ENCODE data around the gene P2RY8. TPM values are rescaled to one million over a fixed set of nuclear protein-coding genes. Genes with fewer than 3 reads are reported as not detected.

The P2RY8 gene, protein sequence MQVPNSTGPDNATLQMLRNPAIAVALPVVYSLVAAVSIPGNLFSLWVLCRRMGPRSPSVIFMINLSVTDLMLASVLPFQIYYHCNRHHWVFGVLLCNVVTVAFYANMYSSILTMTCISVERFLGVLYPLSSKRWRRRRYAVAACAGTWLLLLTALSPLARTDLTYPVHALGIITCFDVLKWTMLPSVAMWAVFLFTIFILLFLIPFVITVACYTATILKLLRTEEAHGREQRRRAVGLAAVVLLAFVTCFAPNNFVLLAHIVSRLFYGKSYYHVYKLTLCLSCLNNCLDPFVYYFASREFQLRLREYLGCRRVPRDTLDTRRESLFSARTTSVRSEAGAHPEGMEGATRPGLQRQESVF
- 1 to 10 TPM; 1.3 to 3.2 (median 1.5) TPM for total RNA-seq

DNA sequence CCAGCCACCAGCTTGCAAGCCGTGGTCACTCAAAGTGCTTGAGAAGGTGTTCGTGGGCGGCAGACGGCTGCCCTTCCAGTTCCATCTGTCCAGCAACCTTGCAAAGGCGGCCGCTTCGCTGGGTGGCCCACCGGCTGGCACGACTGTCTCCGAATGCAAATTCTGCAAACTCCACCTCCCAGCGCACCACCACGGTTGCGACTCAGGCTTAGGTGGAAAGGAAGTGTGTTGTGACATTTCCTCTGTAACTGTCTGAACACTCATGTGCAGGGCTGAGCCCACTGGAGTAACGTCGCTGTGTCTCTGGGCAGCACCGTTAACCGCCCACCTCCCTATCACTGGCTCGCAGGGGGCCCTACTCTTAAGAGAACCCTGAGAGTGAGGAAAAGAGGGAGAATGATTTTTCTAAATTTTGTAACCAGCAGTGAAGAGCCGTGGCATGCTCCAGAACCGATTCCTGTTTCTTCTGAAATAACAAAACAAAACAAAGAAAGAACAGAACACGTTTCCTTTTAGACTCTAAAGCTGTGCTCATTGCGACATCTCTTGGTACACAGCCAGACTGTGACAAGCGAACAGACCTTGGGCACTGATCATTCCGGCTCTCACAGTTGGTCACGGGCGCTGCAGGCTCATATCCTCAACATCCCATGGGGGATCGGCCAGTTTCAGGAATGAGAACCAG, at the start of gene P2RY8:
P2RY8 (minus strand) TSS at position 155 of the 685 bp plus-strand sequence. CDS start 70,627 bp downstream, outside the sequence.
- DNase-seq (ENCODE audit: low spot score in 2 of 2): peak in 1 of 2 donors; percentile 41
- no peaks in the 10 kb centered on the region for H3K4me1 ChIP-seq
- no peaks in the 10 kb centered on the region for H3K9me3 ChIP-seq
- intact Hi-C loops (cut with DNase I; ENCODE audit: low total_unique reads): no loop called here
- H3K4me3 ChIP-seq: peak within 1 kb of the TSS; percentile 36 to 48 (median 38)
- TF ChIP-seq, protein P1, sequence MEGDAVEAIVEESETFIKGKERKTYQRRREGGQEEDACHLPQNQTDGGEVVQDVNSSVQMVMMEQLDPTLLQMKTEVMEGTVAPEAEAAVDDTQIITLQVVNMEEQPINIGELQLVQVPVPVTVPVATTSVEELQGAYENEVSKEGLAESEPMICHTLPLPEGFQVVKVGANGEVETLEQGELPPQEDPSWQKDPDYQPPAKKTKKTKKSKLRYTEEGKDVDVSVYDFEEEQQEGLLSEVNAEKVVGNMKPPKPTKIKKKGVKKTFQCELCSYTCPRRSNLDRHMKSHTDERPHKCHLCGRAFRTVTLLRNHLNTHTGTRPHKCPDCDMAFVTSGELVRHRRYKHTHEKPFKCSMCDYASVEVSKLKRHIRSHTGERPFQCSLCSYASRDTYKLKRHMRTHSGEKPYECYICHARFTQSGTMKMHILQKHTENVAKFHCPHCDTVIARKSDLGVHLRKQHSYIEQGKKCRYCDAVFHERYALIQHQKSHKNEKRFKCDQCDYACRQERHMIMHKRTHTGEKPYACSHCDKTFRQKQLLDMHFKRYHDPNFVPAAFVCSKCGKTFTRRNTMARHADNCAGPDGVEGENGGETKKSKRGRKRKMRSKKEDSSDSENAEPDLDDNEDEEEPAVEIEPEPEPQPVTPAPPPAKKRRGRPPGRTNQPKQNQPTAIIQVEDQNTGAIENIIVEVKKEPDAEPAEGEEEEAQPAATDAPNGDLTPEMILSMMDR (IDR thresholded peaks at IDR 0.05): no peak
- no peak for TF ChIP-seq POLR2AphosphoS5 (IDR thresholded peaks at IDR 0.05)
- no peak for TF ChIP-seq POLR2A (IDR thresholded peaks at IDR 0.05)
- H3K36me3 ChIP-seq: no peaks in the 10 kb centered on the region
- H3K27ac ChIP-seq: peak within 1 kb of the TSS in 1 of 2 donors; percentile 63
- H3K27me3 ChIP-seq: no peaks in the 10 kb centered on the region

DNA sequence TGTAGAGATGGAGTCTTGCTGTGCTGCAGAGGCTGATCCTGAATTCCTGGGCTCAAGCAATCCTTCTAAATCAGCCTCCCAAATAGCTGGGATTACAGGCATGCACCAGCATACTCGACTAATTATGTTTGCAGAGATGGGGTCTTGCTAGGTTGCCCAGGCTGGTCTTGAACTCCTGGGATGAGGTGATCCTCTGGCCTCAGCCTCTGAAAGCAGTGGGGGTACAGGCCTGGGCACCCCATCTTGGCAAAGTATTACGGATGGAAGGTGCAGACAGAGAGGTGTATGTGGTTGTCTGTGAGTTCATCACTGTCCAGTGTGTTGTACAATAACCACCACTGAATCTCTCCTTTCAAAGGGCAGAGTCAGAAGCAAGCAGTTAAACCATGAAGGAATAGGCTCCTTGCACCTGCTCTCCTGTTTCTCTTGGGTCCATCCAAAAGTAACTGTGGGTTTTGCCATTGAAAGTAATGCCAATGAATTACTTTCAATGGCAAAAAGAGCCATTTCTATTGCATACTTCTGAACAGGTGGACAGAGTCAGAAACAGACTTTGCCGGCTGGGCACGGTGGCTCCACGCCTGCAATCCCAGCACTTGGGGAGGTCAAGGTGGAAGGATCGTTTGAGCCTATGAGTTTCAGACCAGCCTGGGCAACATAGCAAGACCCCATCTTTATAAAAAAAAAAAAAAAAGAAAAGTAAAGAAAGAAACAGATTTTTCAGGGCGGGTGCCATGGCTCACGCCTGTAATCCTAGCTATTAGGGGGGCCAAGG, 47.4 kb upstream of the P2RY8 start:
- H3K36me3 ChIP-seq: no peaks in the 10 kb centered on the region
- H3K9me3 ChIP-seq: no peaks in the 10 kb centered on the region
- TF ChIP-seq POLR2A (IDR thresholded peaks at IDR 0.05) (no peak), POLR2AphosphoS5 (IDR thresholded peaks at IDR 0.05) (no peak)
- TF ChIP-seq, protein P1 (IDR thresholded peaks at IDR 0.05): no peak
- DNase-seq (ENCODE audit: low spot score in 2 of 2): no peak
- no peak overlapping the region for H3K27ac ChIP-seq
- H3K27me3 ChIP-seq: peaks cover 0 to 3% of the 10 kb centered on the region in 2 donors
- no peaks in the 10 kb centered on the region for H3K4me1 ChIP-seq
- H3K4me3 ChIP-seq: no peak overlapping the region
- intact Hi-C loops (cut with DNase I; ENCODE audit: low total_unique reads): no loop called here

DNA sequence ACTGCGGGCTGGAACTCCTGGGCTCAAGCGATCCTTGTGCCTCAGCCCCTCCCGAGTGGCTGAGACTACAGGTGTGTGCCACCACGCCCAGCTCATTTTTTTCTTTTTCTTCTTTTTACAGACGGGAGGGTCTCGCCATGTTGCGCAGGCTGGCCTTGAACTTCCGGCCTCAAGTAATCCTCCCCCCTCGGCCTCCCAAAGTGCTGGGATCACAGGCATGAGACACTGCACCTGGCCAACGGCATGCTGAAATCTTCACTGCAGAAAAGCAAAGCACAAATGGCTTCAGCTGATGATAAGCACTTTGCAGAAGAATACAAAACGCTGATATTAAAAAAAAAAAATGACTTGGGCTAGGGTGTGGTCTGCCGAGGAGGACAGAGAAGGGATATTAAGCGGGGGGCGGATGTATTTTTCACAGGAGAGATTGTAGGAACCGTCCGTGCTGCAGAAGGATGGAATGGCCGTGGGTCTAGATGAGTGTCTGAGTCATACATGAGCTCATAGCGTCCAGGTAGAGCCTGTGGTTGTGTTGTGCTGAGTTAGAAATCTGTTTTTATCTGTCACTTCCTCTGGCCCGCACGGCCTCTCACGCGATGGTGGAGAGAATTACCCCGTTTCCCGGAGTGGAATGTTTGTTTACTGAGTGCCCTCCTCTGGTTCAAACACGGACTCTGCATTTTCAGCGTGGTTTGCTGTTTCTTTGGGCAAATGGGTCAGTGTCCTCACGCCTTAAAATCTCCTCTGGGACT, 45.9 kb upstream of the P2RY8 start:
- Histone ChIP-seq H3K27me3 (peaks cover 0 to 3% of the 10 kb centered on the region in 2 donors), H3K27ac (no peak overlapping the region), H3K4me1 (no peaks in the 10 kb centered on the region), H3K4me3 (no peak overlapping the region), H3K36me3 (no peaks in the 10 kb centered on the region), H3K9me3 (no peaks in the 10 kb centered on the region)
- no peak for DNase-seq (ENCODE audit: low spot score in 2 of 2)
- intact Hi-C loops (cut with DNase I; ENCODE audit: low total_unique reads): no loop called here
- TF ChIP-seq POLR2A (IDR thresholded peaks at IDR 0.05): no peak
- TF ChIP-seq, protein P1 (IDR thresholded peaks at IDR 0.05): no peak
- TF ChIP-seq POLR2AphosphoS5 (IDR thresholded peaks at IDR 0.05): no peak

DNA sequence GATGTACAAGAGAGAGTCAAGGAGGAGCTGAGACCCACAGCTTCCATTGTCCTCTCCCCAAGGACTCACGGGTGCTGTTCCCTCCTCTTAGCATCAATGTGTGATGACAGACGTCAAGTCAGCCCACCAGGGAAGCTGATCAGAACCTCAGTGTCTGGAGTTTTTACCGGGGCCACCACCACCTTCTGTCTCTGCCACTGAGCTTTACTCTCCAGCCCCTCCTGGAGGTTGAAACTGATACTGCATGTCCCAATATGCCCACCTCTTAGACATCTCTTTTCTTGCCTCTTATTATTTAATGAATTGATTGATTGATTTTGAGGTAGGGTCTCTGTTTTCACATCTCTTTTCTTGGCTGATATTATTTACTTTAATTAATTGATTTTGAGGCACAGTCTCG, 44.1 kb upstream of the P2RY8 start:
- no peaks in the 10 kb centered on the region for H3K4me1 ChIP-seq
- no peak for DNase-seq (ENCODE audit: low spot score in 2 of 2)
- no peaks in the 10 kb centered on the region for H3K36me3 ChIP-seq
- intact Hi-C loops (cut with DNase I; ENCODE audit: low total_unique reads): no loop called here
- H3K27ac ChIP-seq: no peak overlapping the region
- H3K27me3 ChIP-seq: peaks cover 0 to 3% of the 10 kb centered on the region in 2 donors
- no peak overlapping the region for H3K4me3 ChIP-seq
- no peaks in the 10 kb centered on the region for H3K9me3 ChIP-seq
- TF ChIP-seq, protein P1 (IDR thresholded peaks at IDR 0.05): peak; percentile 29 to 52 (median 36)
- TF ChIP-seq POLR2AphosphoS5 (IDR thresholded peaks at IDR 0.05) (no peak), POLR2A (IDR thresholded peaks at IDR 0.05) (no peak)
